Hepatocyte (in vitro differentiated cells): ENCODE results near the gene SLC20A1. TPM values are rescaled to one million over a fixed set of nuclear protein-coding genes. Genes with fewer than 3 reads are reported as not detected.
"Not testable (repeated sequence)": the region's sequence is repeated elsewhere in the genome, so short reads cannot be mapped to it uniquely, and the experiment has no call there.

Experiments used
- DNase-seq: peaks from one replicate; pipeline ENCODE4 v3.0.0-alpha.2; 2016; ENCODE audit warnings: low spot score
- H2AFZ ChIP-seq: fragments of 200-600 bp; sonication (generic); 2 replicates; pipeline ENCODE4 v1.6.0; 2016; ENCODE audit warnings: antibody characterized with exemption, mild to moderate bottlenecking
- H3K27ac ChIP-seq: fragments of 200-600 bp; sonication (generic); 2 replicates; pipeline ENCODE4 v1.5.1; 2016; ENCODE audit warnings: mild to moderate bottlenecking
- H3K27me3 ChIP-seq: fragments of 200-600 bp; sonication (generic); 2 replicates; pipeline ENCODE4 v1.6.1; 2016
- H3K36me3 ChIP-seq: fragments of 200-600 bp; sonication (generic); replicated peaks from 2 replicates; pipeline ENCODE4 v1.5.1; 2016; ENCODE audit warnings: low read depth; ENCODE audit not compliant: insufficient read depth
- H3K4me1 ChIP-seq: fragments of 200-600 bp; sonication (generic); 2 replicates; pipeline ENCODE4 v1.5.1; 2016; ENCODE audit warnings: mild to moderate bottlenecking, moderate library complexity; ENCODE audit not compliant: insufficient read depth
- H3K4me2 ChIP-seq: fragments of 200-600 bp; sonication (generic); 2 replicates; pipeline ENCODE4 v1.6.0; 2016
- H3K4me3 ChIP-seq: fragments of 200-600 bp; sonication (generic); 2 replicates; pipeline ENCODE4 v1.5.1; 2016; ENCODE audit warnings: mild to moderate bottlenecking
- H3K79me2 ChIP-seq: fragments of 200-600 bp; sonication (generic); 2 replicates; pipeline ENCODE4 v1.6.0; 2017; ENCODE audit warnings: mild to moderate bottlenecking
- H3K9me2 ChIP-seq: fragments of 200-600 bp; sonication (generic); replicated peaks from 2 replicates; pipeline ENCODE4 v1.6.0; 2017; ENCODE audit warnings: mild to moderate bottlenecking; ENCODE audit not compliant: insufficient read depth
- H3K9me3 ChIP-seq: fragments of 200-600 bp; sonication (generic); 2 replicates; pipeline ENCODE4 v1.5.1; 2016; ENCODE audit warnings: low read depth, mild to moderate bottlenecking
- H4K20me1 ChIP-seq: fragments of 200-600 bp; sonication (generic); 2 replicates; pipeline ENCODE4 v1.6.0; 2016; ENCODE audit warnings: mild to moderate bottlenecking; ENCODE audit not compliant: insufficient read depth, poor library complexity, severe bottlenecking
- EZH2 ChIP-seq: fragments of 200-600 bp; sonication (generic); IDR thresholded peaks from 2 replicates; pipeline ENCODE4 v1.6.1; 2016; ENCODE audit warnings: antibody characterized with exemption, mild to moderate bottlenecking, borderline replicate concordance
- EZH2phosphoT487 ChIP-seq: fragments of 200-600 bp; sonication (generic); IDR thresholded peaks from one replicate; pipeline ENCODE4 v1.6.1; 2018; ENCODE audit warnings: antibody characterized with exemption, mild to moderate bottlenecking, low read depth, moderate library complexity; ENCODE audit not compliant: unreplicated experiment, severe bottlenecking
- WGBS: methylation state at CpG from one replicate; pipeline ENCODE4 v1.1.6; 2016; ENCODE audit warnings: low lambda C conversion rate; ENCODE audit errors: missing lambda C conversion rate; 5-methylcytosine and 5-hydroxymethylcytosine counted together
- polyA plus RNA-seq: library from polyadenylated mRNA; unstranded; fragments of >200 nt; fragmentation: Nextera tagmentation; extraction: Ambion mirVana; gene quantifications from 2 replicates; pipeline ENCODE4 v1.2.1, GENCODE V29; 2016
- total RNA-seq: library from RNA; depleted of rRNA; stranded (reverse); fragments of >200 nt; gene quantifications from 2 replicates; pipeline ENCODE4 v1.2.3, GENCODE V29; 2014
- TF ChIP-seq, protein P1 (sequence below): fragments of 200-600 bp; sonication (generic); IDR thresholded peaks from 2 replicates; pipeline ENCODE4 v1.5.1; 2016; ENCODE audit warnings: antibody characterized with exemption, mild to moderate bottlenecking; ENCODE audit not compliant: poor library complexity

Gene SLC20A1
- total and polyA plus RNA-seq, 2 experiments from 2014 or later: 63.6 to 135 TPM

DNA sequence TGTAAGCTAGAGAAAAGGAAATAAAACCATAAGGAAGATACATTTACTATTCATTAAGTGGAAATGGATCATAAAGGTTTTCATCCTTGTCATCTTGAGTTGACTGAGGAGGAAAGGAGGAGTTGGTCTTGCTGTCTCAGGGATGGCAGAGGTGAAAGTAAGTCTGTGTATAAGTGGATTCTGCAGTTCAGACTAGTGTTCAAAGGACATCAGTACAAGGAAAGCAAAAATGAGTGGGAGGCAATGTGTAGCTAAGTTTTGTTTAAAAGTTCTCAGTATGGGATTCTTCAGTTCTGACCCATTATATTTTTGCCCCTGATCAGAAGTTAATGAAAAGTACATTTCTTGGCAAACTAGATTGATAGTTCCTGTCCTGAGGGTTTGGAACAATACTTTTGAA lies 18.9 kb downstream of the SLC20A1 start:
- H3K9me3 ChIP-seq: no peaks in the 10 kb centered on the region
- no peaks in the 10 kb centered on the region for H3K4me1 ChIP-seq
- H3K36me3 ChIP-seq: no peaks in the 10 kb centered on the region
- peaks cover 3% of the 10 kb centered on the region for H3K79me2 ChIP-seq
- H3K27me3 ChIP-seq: no peaks in the 10 kb centered on the region
- no peak for DNase-seq
- no peaks in the 10 kb centered on the region for H4K20me1 ChIP-seq
- H3K9me2 ChIP-seq: no peaks in the 10 kb centered on the region
- no peak overlapping the region for H2AFZ ChIP-seq
- H3K4me2 ChIP-seq: no peak overlapping the region
- TF ChIP-seq EZH2phosphoT487: no peak
- TF ChIP-seq EZH2: no peak
- TF ChIP-seq, protein P1, sequence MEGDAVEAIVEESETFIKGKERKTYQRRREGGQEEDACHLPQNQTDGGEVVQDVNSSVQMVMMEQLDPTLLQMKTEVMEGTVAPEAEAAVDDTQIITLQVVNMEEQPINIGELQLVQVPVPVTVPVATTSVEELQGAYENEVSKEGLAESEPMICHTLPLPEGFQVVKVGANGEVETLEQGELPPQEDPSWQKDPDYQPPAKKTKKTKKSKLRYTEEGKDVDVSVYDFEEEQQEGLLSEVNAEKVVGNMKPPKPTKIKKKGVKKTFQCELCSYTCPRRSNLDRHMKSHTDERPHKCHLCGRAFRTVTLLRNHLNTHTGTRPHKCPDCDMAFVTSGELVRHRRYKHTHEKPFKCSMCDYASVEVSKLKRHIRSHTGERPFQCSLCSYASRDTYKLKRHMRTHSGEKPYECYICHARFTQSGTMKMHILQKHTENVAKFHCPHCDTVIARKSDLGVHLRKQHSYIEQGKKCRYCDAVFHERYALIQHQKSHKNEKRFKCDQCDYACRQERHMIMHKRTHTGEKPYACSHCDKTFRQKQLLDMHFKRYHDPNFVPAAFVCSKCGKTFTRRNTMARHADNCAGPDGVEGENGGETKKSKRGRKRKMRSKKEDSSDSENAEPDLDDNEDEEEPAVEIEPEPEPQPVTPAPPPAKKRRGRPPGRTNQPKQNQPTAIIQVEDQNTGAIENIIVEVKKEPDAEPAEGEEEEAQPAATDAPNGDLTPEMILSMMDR: no peak
- no peak overlapping the region for H3K4me3 ChIP-seq
- H3K27ac ChIP-seq: no peak overlapping the region

GRCh38 chr2:112665113-112665780 lies 19.5 kb downstream of the SLC20A1 start:
- no peak for TF ChIP-seq EZH2
- Histone ChIP-seq H3K27ac (no peak overlapping the region), H4K20me1 (no peaks in the 10 kb centered on the region), H3K4me2 (no peak overlapping the region), H3K79me2 (peaks cover 1% of the 10 kb centered on the region), H3K9me2 (no peaks in the 10 kb centered on the region), H3K4me3 (no peak overlapping the region), H3K9me3 (no peaks in the 10 kb centered on the region), H2AFZ (no peak overlapping the region), H3K4me1 (no peaks in the 10 kb centered on the region), H3K36me3 (no peaks in the 10 kb centered on the region), H3K27me3 (no peaks in the 10 kb centered on the region)
- no peak for DNase-seq
- 87% methylated on average over 8 of the region's 8 CpGs for WGBS

- H3K4me1 ChIP-seq: no peaks in the 10 kb centered on the region
- no peak for DNase-seq
- H3K4me3 ChIP-seq: no peak overlapping the region
- no peaks in the 10 kb centered on the region for H3K9me3 ChIP-seq
- H3K27me3 ChIP-seq: no peaks in the 10 kb centered on the region
- H2AFZ ChIP-seq: no peak overlapping the region
- no peak overlapping the region for H3K4me2 ChIP-seq
- no peaks in the 10 kb centered on the region for H3K36me3 ChIP-seq
- TF ChIP-seq, protein P1: no peak
- no peak for TF ChIP-seq EZH2
- H3K9me2 ChIP-seq: no peaks in the 10 kb centered on the region
- 66% methylated on average over 3 of the region's 3 CpGs for WGBS
- no peak overlapping the region for H3K27ac ChIP-seq
- H3K79me2 ChIP-seq: no peaks in the 10 kb centered on the region
- H4K20me1 ChIP-seq: no peaks in the 10 kb centered on the region
Measured at GRCh38 chr2:112666761-112667122, 21.0 kb downstream of the SLC20A1 start.

GRCh38 chr2:112667540-112667939 lies 21.8 kb downstream of the SLC20A1 start:
- not testable (repeated sequence) for H3K4me2 ChIP-seq, H2AFZ ChIP-seq, H3K9me2 ChIP-seq, H3K27ac ChIP-seq, H3K9me3 ChIP-seq, H3K79me2 ChIP-seq, H3K27me3 ChIP-seq, DNase-seq, H3K4me1 ChIP-seq, H3K36me3 ChIP-seq, H3K4me3 ChIP-seq, H4K20me1 ChIP-seq
- WGBS: 87% methylated on average over 6 of the region's 6 CpGs
